ENCODE measurements around the gene IL17RA. TPM values are rescaled to one million over a fixed set of nuclear protein-coding genes. Genes with fewer than 3 reads are reported as not detected.

Gene IL17RA
- total and polyA plus RNA-seq, 2 donors (not counting 3 experiments of a cell fraction or from before 2014, with no cell fraction given): 13.0 to 19.3 TPM

GRCh38 chr22:17098379-17098819 lies 13.6 kb downstream of the IL17RA start:
- POLR2A ChIA-PET: no interaction called here
- no peak for FAIRE-seq

More at GRCh38 chr22:17098379-17098819, 13.6 kb downstream of the IL17RA start:
- Histone ChIP-seq H3K27me3 (ENCODE audit: control insufficient read depth in 2 of 2, insufficient read depth in 2 of 2, low read length in 2 of 2) (no peaks in the 10 kb centered on the region), H3K9me1 (replicated peaks; ENCODE audit: control insufficient read depth, extremely low read depth, insufficient read depth, low read length) (no peaks in the 10 kb centered on the region), H3K36me3 (ENCODE audit: control insufficient read depth in 2 of 2, extremely low read depth in 1 of 2, insufficient read depth in 2 of 2, low read length in 2 of 2) (peaks cover 5 to 27% of the 10 kb centered on the region in 2 experiments), H3K9me3 (replicated peaks; ENCODE audit: control insufficient read depth, insufficient read depth, low read length) (no peaks in the 10 kb centered on the region), H3K27ac (ENCODE audit: insufficient read depth, low read depth, low read length) (no peak overlapping the region), H3K4me1 (ENCODE audit: control insufficient read depth, extremely low read depth, insufficient read depth, low read length) (no peaks in the 10 kb centered on the region), H3K4me3 (replicated peaks in 1 of 3; ENCODE audit: insufficient read depth in 1 of 3, low read depth in 1 of 3, low read length in 3 of 3) (no peak overlapping the region), H4K20me1 (replicated peaks; ENCODE audit: control insufficient read depth, extremely low read depth, insufficient read depth, low read length) (peaks cover 2% of the 10 kb centered on the region), H3K9ac (replicated peaks; ENCODE audit: extremely low read depth, insufficient read depth, low read length) (no peak overlapping the region), H3K79me2 (ENCODE audit: control insufficient read depth, insufficient read depth, low read length) (peaks cover 5% of the 10 kb centered on the region), H3K4me2 (ENCODE audit: insufficient read depth, low read length) (no peak overlapping the region), H2AFZ (ENCODE audit: low read depth, low read length) (no peak overlapping the region)
- CTCF ChIA-PET: interaction anchor here (1.3 kb wide), 1 partner anchor 40 kb away, joined by 3 read pairs; no protein-coding TSS in a partner anchor
- TF ChIP-seq POLR2A (IDR thresholded peaks at IDR 0.05; ENCODE audit: low read depth, low read length) (no peak), JUN (IDR thresholded peaks at IDR 0.05; ENCODE audit: borderline replicate concordance, insufficient read depth, insufficient read length, low read depth) (no peak), CTCF (IDR thresholded peaks at IDR 0.05; ENCODE audit: extremely low read depth in 1 of 2, insufficient read depth in 1 of 2, low read depth in 1 of 2, low read length in 2 of 2) (no peak), FOS (IDR thresholded peaks at IDR 0.05; ENCODE audit: borderline replicate concordance, insufficient read depth, low read length) (no peak), GATA2 (IDR thresholded peaks at IDR 0.05; ENCODE audit: insufficient read depth, insufficient read length, low read depth, low read length) (no peak), EZH2 (IDR thresholded peaks at IDR 0.05; ENCODE audit: borderline replicate concordance, low read depth, low read length, severe bottlenecking) (no peak), MYC (IDR thresholded peaks at IDR 0.05; ENCODE audit: low read depth, low read length) (no peak), POLR2AphosphoS5 (IDR thresholded peaks at IDR 0.05; ENCODE audit: insufficient read depth, low read depth, low read length) (no peak), MAX (IDR thresholded peaks at IDR 0.05; ENCODE audit: insufficient read depth, insufficient read length) (no peak)
- dilution Hi-C loops (cut with MboI; ENCODE audit: extremely low pct_ligation_motif_present, low sequenced_read_pairs) (no loop called here), intact Hi-C loops (cut with micrococcal nuclease) (no loop called here)
- no peak for DNase-seq (ENCODE audit: low read depth, low spot score)
- no TSS peak for BruUV-seq (replicated peaks)
